ENCODE measurements around the gene ZDHHC5.

- TF ChIP-seq CTCF (IDR thresholded peaks at IDR 0.05) (no peak), EZH2 (IDR thresholded peaks at IDR 0.05; ENCODE audit: borderline replicate concordance, insufficient read depth, low read depth, low read length, poor library complexity, severe bottlenecking) (no peak)
Observed at GRCh38 chr11:57640068-57640800, 27.7 kb upstream of the ZDHHC5 start.
